GM11168 (cell line): ENCODE results near the gene CNOT6.

Experiments
- in situ Hi-C: fragments of 300-500 bp; cut with MboI; formaldehyde crosslinking; loops from one replicate; pipeline ENCODE4 v1.12.0; 2022; ENCODE audit warnings: low sequenced_read_pairs; ENCODE audit not compliant: unreplicated experiment

CNOT6 gene

GRCh38 chr5:180612683-180613082, 118.5 kb downstream of the CNOT6 start:
- in situ Hi-C loops: no loop called here

- in situ Hi-C loops: no loop called here
Observed at GRCh38 chr5:180613188-180613813, 119.1 kb downstream of the CNOT6 start.

- in situ Hi-C loops: no loop called here
Observed at GRCh38 chr5:180613814-180614188, 119.6 kb downstream of the CNOT6 start.

GRCh38 chr5:180618487-180618828, 124.3 kb downstream of the CNOT6 start:
- in situ Hi-C loops: no loop called here

GRCh38 chr5:180618829-180619562, 124.8 kb downstream of the CNOT6 start:
- in situ Hi-C loops: no loop called here

GRCh38 chr5:180619563-180619915, 125.4 kb downstream of the CNOT6 start:
- in situ Hi-C loops: no loop called here

- in situ Hi-C loops: no loop called here
Observed at GRCh38 chr5:180620014-180620413, 125.8 kb downstream of the CNOT6 start.

- in situ Hi-C loops: no loop called here
Observed at GRCh38 chr5:180621311-180621710, 127.1 kb downstream of the CNOT6 start.

- in situ Hi-C loops: no loop called here
Observed at GRCh38 chr5:180622910-180623309, 128.7 kb downstream of the CNOT6 start.

- in situ Hi-C loops: no loop called here
Observed at GRCh38 chr5:180623411-180623834, 129.2 kb downstream of the CNOT6 start.

GRCh38 chr5:180623844-180624243, 129.7 kb downstream of the CNOT6 start:
- in situ Hi-C loops: no loop called here

- in situ Hi-C loops: no loop called here
Observed at GRCh38 chr5:180624587-180624986, 130.4 kb downstream of the CNOT6 start.

- in situ Hi-C loops: no loop called here
Observed at GRCh38 chr5:180625125-180625790, 131.1 kb downstream of the CNOT6 start.

- in situ Hi-C loops: no loop called here
Observed at GRCh38 chr5:180625791-180626660, 131.8 kb downstream of the CNOT6 start.

GRCh38 chr5:180626661-180627385, 132.6 kb downstream of the CNOT6 start:
- in situ Hi-C loops: no loop called here

GRCh38 chr5:180627386-180628120, 133.4 kb downstream of the CNOT6 start:
- in situ Hi-C loops: no loop called here
